LNCAP (cell line): ENCODE results near the gene LCN9.

Experiments
- TF ChIP-seq, protein P1 (sequence below): fragments of 450-650 bp; IDR thresholded peaks from 2 replicates; pipeline ENCODE4 v1.5.1; 2017; ENCODE audit warnings: mild to moderate bottlenecking

The LCN9 gene

DNA sequence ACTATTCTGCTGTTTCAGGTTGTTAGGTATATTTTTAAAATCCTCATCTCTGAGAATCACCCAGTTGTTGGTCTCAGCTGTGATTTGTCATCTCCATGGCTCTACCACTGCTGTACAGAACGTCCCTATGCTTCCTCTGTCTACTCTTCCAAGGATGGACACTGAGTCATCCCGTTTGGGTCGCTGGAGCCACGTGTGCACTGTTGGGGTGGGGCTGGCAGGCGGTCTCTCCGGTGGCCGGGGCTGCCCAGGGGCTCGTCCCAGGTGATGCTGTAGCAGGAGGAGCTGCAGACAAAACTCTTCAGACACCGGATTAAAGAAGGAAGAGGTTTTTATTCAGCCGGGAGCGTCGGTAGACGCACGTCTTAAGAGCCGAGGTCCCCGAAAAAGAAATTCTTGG is 16.9 kb downstream of the LCN9 start:
- TF ChIP-seq, protein P1, sequence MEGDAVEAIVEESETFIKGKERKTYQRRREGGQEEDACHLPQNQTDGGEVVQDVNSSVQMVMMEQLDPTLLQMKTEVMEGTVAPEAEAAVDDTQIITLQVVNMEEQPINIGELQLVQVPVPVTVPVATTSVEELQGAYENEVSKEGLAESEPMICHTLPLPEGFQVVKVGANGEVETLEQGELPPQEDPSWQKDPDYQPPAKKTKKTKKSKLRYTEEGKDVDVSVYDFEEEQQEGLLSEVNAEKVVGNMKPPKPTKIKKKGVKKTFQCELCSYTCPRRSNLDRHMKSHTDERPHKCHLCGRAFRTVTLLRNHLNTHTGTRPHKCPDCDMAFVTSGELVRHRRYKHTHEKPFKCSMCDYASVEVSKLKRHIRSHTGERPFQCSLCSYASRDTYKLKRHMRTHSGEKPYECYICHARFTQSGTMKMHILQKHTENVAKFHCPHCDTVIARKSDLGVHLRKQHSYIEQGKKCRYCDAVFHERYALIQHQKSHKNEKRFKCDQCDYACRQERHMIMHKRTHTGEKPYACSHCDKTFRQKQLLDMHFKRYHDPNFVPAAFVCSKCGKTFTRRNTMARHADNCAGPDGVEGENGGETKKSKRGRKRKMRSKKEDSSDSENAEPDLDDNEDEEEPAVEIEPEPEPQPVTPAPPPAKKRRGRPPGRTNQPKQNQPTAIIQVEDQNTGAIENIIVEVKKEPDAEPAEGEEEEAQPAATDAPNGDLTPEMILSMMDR, result no peak

DNA sequence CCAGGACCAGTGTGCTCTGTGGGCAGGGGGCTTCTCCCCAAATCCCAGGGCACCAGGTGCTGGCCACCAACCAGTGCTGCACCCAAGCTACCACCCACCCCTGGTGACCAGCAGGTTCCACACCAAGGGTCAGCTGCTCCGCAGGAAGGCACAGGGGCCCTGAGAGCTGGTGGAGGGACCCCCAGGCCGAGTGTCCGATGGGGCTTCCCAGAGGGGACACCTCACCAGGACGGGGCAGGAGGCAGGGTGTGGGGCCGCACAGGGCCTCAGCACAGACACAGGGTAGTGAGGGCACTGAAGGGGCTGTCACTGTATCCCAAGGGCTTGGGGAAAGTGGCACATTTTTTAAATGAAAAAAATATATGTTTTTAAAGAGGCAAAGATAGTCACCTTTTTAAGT is 18.1 kb downstream of the LCN9 start:
- TF ChIP-seq, protein P1, result no peak

DNA sequence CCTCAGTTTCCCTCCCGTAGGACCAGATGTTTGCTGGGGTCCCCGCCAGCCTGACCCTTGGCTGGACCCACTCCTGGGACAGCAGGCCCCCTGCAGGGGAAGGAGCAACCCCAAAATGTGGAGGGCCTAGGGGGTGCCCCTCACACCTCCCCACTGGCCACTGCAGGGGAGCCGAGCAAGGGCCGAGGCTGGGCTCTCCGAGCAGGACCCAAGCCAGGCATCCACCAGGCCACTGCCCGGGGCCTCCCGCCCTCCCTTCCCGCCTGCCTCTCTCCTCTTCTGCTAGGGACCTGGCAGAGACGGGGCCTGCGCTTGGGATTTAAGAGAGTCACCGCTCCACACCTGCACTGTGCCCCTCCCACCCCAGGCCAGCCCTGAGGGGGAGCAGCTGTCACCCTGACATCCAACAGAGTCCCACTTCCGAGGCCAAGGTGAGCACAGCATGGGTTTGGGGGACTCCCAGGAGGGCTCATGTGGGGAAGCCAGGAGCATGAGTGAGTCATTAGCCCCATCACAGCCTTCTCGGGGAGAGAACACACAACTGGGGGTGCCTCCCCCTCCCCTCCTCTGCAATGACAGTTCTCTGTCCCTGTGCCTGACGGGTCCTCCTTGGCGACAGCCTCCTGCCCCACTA is 20.4 kb downstream of the LCN9 start:
- TF ChIP-seq, protein P1, result no peak

DNA sequence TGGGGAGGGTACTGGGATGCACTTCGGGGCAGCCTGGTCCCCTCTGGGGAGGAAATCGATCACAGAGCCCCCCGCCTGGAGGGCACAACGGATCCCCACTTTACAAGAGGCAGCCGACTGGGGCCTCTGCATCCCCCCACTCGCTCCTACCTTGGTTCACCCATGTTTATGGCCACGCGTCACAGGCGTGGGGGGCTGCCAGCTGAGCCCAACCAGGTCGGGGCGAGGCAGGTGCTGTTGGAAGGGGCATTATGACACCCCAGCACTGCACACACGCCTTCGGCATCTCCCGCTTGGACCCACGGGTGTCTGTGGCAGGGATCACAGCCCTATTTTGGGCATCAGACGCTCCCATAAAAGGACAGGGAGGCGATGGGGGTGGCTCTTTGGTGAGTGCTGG is 21.6 kb downstream of the LCN9 start:
- TF ChIP-seq, protein P1, result no peak

DNA sequence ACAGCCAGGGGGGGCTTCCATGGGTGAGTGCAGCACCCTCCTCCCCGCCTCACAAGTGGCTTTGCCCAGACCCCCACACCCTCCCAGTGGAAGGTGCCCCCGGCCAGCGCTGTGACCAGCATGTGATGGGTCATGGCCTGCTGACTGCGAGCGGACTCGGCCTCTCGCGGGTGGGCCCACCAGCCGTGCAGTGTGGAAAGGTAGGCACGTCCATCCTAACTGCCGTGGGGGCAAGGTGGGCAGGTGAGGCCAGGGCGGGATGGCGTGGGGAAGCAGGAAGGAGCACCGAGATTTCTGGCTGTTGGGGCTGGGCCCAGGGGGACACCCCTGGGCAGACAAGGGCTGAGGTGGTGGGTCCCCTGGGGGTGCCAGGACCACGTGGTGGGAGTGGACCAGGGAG is 24.1 kb downstream of the LCN9 start:
- TF ChIP-seq, protein P1, result no peak

DNA sequence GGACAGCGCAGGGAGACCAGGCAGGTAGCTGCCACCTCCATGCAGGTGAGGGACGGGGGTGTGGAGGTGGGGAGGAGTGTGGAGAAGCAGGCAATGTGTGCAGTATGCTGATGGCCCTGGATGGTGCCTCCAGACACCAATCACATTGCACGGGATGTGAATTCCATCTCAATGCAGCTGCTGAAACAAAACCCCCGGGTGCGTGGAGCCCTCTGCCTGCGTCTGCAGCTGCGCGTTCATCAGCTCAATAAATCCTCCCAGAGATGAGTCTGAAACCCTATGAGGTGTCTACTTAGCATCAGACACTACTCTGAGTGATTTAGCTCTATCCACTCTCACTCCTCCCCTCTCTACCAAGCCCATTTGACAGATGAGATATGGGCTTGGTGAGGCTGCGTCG is 25.9 kb downstream of the LCN9 start:
- TF ChIP-seq, protein P1, result no peak

DNA sequence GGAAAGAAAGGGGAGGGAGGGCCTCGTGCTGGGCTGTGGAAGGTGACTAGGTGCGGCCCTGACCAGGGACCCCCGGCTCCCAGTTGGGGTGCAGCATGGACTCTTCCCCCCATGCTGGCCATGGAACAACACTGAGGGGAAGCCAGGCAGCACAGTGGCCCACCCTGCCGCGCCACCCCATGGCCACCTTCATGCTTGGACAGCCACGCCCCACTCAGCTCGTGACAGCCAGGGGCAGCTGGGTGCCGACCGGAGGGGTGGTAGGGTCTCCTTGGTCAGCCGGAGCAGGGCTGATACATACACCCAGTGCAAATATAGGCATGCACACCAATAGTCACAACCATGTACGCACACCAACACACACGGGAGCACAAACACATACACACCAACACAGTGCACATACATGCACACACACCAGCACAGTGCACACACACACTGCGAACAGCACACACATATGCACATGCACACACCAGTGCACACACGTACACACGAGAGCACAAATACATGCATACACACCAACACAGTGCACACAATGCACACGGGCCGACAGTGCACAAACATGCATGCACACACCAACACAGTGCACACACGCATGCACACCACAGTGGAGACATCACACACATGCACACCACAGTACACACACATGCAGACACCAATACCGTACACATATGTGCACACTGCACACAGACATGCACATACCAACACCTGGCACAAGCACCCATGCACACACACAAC is 27.9 kb downstream of the LCN9 start:
- TF ChIP-seq, protein P1, result no peak
